Left lung (tissue), 10 donors: ENCODE measurements around the gene PCSK6. TPM values are rescaled to one million over a fixed set of nuclear protein-coding genes. Genes with fewer than 3 reads are reported as not detected.
A peak's percentile ranks its signal among the peaks of the same experiment; 100 is the strongest.

Experiments used
- ATAC-seq: fragments of 200-7000 bp; cut with Tn5 transposase; one replicate; pipeline ENCODE4 v1.9.1; 2020; ENCODE audit warnings: moderate library complexity
- DNase-seq, 4 donors: peaks; one replicate each; pipeline ENCODE4 v3.0.0-alpha.2; 2013 to 2020
- H3K27ac ChIP-seq, 2 donors: fragments of 200-600 bp; sonication (generic) in 1 of 2; one replicate each; pipeline versions ENCODE4 v1.5.0 to v1.8.0; 2020 to 2021
- H3K27me3 ChIP-seq, 2 donors: fragments of 200-600 bp; sonication (generic) in 1 of 2; one replicate each; pipeline versions ENCODE4 v1.5.0 to v1.8.0; 2020 to 2021
- H3K36me3 ChIP-seq, 2 donors: fragments of 200-600 bp; sonication (generic) in 1 of 2; one replicate each; pipeline versions ENCODE4 v1.5.0 to v1.8.0; 2020 to 2021
- H3K4me1 ChIP-seq, 2 donors: fragments of 200-600 bp; one replicate each; pipeline ENCODE4 v1.8.0; 2021
- H3K4me3 ChIP-seq, 2 donors: fragments of 200-600 bp; sonication (generic) in 1 of 2; one replicate each; pipeline versions ENCODE4 v1.5.0 to v1.8.0; 2020 to 2021; ENCODE audit warnings: mild to moderate bottlenecking in 1 of 2
- H3K9me3 ChIP-seq, 2 donors: fragments of 200-600 bp; sonication (generic) in 1 of 2; one replicate each; pipeline versions ENCODE4 v1.5.0 to v1.8.0; 2020 to 2021
- CTCF ChIP-seq, 2 donors: fragments of 200-600 bp; sonication (generic) in 1 of 2; IDR thresholded peaks; one replicate each; pipeline versions ENCODE4 v1.5.0 to v1.8.0; 2021; ENCODE audit warnings: antibody characterized with exemption in 2 of 2
- intact Hi-C, 2 donors: fragments of 100-400 bp; cut with DNase I; formaldehyde crosslinking; loops; one replicate each; pipeline versions ENCODE4 v1.11.2 to v1.14.2; 2022
- polyA plus RNA-seq, 6 donors: library from polyadenylated mRNA; unstranded; fragments of 120-200 nt; gene quantifications; one replicate each; pipeline ENCODE4 v1.2.1, GENCODE V29; 2013; ENCODE audit not compliant: insufficient read length in 6 of 6
- total RNA-seq, 2 donors: library from RNA; stranded (reverse); fragmentation: NEBNext Ultra II Directional; extraction: Animal tissue kit (Norgen Biotek cat#: 25700); gene quantifications; one replicate each; pipeline ENCODE4 v1.2.1, GENCODE V29; 2021
- donor health status: DM: no; HTN: yes; CAD: no.
- donor health status: DM: no; HTN: no; CAD: no.

Gene PCSK6
- total and polyA plus RNA-seq, 8 donors = 7.7 to 25.7 (median 22.8) TPM

DNA sequence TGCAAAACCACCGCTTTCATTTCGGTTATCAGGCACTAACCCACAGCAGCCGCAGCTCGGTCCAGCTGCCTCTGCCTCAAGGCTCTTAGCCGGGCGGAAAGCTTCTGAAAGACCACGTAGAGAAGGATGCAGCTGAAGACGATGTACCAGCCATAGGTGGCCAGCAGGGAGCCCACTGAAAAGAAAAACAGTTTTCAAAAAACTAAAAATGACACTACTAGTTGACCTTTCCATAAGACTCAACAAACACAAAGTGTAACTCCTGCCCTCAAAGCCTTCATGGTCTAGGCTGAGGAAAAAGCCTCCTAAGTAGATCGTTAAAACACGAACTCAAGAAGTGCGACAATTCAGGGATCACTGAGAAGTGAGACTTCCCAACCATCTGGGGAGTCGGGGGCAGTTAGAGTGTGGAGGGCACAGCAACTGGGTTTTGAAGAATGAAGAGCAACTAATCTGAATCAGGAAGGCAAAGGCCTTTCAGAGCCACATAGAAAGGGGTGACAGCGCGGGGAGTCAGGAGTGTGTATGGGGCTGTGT lies 212.9 kb downstream of the PCSK6 start:
- Histone ChIP-seq H3K4me1 (peaks cover 0 to 21% of the 10 kb centered on the region in 2 donors), H3K27ac (peak overlapping the region; percentile 80 to 92), H3K4me3 (peak overlapping the region; percentile 88 to 89), H3K27me3 (no peaks in the 10 kb centered on the region), H3K9me3 (no peaks in the 10 kb centered on the region), H3K36me3 (peaks cover 6 to 61% of the 10 kb centered on the region in 2 donors)
- ATAC-seq = peak; percentile 10
- DNase-seq = no peak
- TF ChIP-seq CTCF (IDR thresholded peaks at IDR 0.05) = peak in 1 of 2 donors; percentile 11
- intact Hi-C loops = no loop called here

- H3K27ac ChIP-seq = no peak overlapping the region
- no peak for DNase-seq
- peaks cover 0 to 21% of the 10 kb centered on the region in 2 donors for H3K4me1 ChIP-seq
- intact Hi-C loops = no loop called here
- H3K27me3 ChIP-seq = no peaks in the 10 kb centered on the region
- H3K4me3 ChIP-seq = no peak overlapping the region
- peaks cover 6 to 61% of the 10 kb centered on the region in 2 donors for H3K36me3 ChIP-seq
- no peak for ATAC-seq
- no peak for TF ChIP-seq CTCF (IDR thresholded peaks at IDR 0.05)
- H3K9me3 ChIP-seq = no peaks in the 10 kb centered on the region
Observed at GRCh38 chr15:101275018-101275417, 214.5 kb downstream of the PCSK6 start.

DNA sequence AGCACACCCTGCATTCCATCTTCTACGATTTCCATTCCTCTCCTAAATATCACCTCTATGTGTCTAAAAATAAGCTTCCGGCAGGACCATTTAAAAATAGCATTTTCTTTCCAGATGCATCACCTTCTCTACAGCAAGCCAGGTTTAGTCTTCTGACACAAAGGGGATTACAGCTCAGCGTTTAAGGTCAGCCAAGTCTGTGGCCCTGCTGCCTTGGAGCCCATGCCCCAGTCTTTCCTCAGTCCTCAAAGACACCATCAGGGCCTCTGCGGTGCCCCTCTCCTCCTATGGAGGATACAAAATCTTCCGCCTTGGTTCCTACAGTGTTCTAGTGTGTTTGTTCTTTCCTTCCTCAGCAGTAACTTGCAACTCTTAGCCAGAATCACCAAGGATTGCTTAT lies 216.0 kb downstream of the PCSK6 start:
- H3K36me3 ChIP-seq = peaks cover 6 to 71% of the 10 kb centered on the region in 2 donors
- ATAC-seq (no peak), DNase-seq (no peak)
- no peaks in the 10 kb centered on the region for H3K9me3 ChIP-seq
- TF ChIP-seq CTCF (IDR thresholded peaks at IDR 0.05) = no peak
- no peak overlapping the region for H3K27ac ChIP-seq
- no peaks in the 10 kb centered on the region for H3K27me3 ChIP-seq
- peaks cover 0 to 21% of the 10 kb centered on the region in 2 donors for H3K4me1 ChIP-seq
- intact Hi-C loops = no loop called here
- H3K4me3 ChIP-seq = no peak overlapping the region

- TF ChIP-seq CTCF (IDR thresholded peaks at IDR 0.05) = no peak
- H3K9me3 ChIP-seq = no peaks in the 10 kb centered on the region
- no peak for ATAC-seq
- peaks cover 0 to 21% of the 10 kb centered on the region in 2 donors for H3K4me1 ChIP-seq
- no peaks in the 10 kb centered on the region for H3K27me3 ChIP-seq
- no peak overlapping the region for H3K27ac ChIP-seq
- no peak overlapping the region for H3K4me3 ChIP-seq
- H3K36me3 ChIP-seq = peaks cover 6 to 71% of the 10 kb centered on the region in 2 donors
- intact Hi-C loops = no loop called here
- no peak for DNase-seq
Observed at GRCh38 chr15:101272584-101272983, 216.9 kb downstream of the PCSK6 start.

- Histone ChIP-seq H3K4me3 (no peak overlapping the region), H3K27me3 (no peaks in the 10 kb centered on the region), H3K27ac (no peak overlapping the region), H3K9me3 (no peaks in the 10 kb centered on the region), H3K4me1 (peaks cover 0 to 10% of the 10 kb centered on the region in 2 donors), H3K36me3 (peaks cover 6 to 62% of the 10 kb centered on the region in 2 donors)
- DNase-seq = no peak
- ATAC-seq = peak; percentile 11
- intact Hi-C loops = no loop called here
- no peak for TF ChIP-seq CTCF (IDR thresholded peaks at IDR 0.05)
Observed at GRCh38 chr15:101269479-101270223, 219.9 kb downstream of the PCSK6 start.
